ENCODE data around the gene CNPPD1.

GRCh38 chr2:219126555-219126954 lies 50.2 kb downstream of the CNPPD1 start:
- TF ChIP-seq CTCF (conservative IDR thresholded peaks at IDR 0.05; ENCODE audit: low read depth, low read length) = no peak
- no peak for TF ChIP-seq EZH2 (IDR thresholded peaks at IDR 0.05; ENCODE audit: low read length, unreplicated experiment)
- no peak for TF ChIP-seq EZH2phosphoT487 (IDR thresholded peaks at IDR 0.05; ENCODE audit: borderline replicate concordance, low read length)
